Measurements from ENCODE around the gene TBCCD1. TPM values are rescaled to one million over a fixed set of nuclear protein-coding genes. Genes with fewer than 3 reads are reported as not detected.

TBCCD1 gene
- polyA plus RNA-seq, 1 donor (not counting 4 experiments of a cell fraction or from before 2014, with no cell fraction given), result 15.8 TPM

DNA sequence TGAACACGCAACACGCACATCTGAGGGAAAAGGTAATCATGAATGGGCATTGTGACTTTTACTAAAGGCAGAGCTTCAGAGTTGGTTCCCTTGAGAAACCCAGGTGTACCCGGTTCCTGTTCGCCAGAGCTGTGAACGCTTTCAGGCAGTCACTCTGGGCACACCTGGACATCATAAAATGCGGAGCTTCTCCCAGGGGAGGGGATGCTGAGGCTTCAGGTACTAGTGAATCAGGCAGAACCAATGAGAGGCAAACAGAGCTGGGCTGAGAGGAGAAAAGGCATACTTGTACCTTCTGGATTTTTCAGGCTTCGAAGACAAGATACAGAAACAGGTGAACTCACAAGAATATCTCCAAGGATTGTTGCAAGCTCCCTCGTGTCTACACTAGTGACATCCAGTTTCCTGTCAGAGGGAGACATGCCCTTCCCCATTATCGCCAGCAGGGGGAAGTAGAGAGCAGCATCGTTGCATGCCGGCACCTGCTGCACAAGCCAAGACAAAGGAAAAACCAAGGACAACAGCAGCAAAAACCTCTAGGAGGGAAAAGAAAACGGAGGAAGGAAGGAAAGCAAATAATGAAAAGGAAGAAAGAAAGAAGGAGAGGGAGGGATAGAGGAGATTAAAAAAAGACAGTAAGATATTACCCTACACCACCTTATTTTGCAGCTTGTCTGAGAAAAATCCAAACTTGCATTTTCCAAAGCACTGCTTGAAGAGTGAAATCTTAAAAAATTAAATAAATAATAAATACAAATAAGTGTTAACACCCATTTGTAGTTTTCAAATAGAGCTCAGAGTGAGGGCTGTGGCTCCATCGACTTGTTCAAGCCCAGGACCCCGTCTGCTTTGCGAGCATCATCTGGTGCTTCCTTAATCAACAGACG lies 47.7 kb upstream of the TBCCD1 start:
- no peak overlapping the region for H3K27ac ChIP-seq (ENCODE audit: control insufficient read depth, insufficient read depth, low read length)
- no peak overlapping the region for H3K4me3 ChIP-seq (ENCODE audit: control insufficient read depth in 2 of 3, extremely low read depth in 1 of 3, insufficient read depth in 2 of 3, low read depth in 1 of 3, low read length in 3 of 3)
- no peaks in the 10 kb centered on the region for H3K36me3 ChIP-seq (ENCODE audit: control insufficient read depth in 2 of 2, extremely low read depth in 1 of 2, insufficient read depth in 2 of 2, low read length in 2 of 2)
- peaks cover 24% of the 10 kb centered on the region for H3K4me1 ChIP-seq (ENCODE audit: control insufficient read depth, extremely low read depth, insufficient read depth, low read length)
- peak overlapping the region; percentile 34 for H3K4me2 ChIP-seq (ENCODE audit: control insufficient read depth, extremely low read depth, insufficient read depth, low read depth, low read length)
- H3K27me3 ChIP-seq (ENCODE audit: control insufficient read depth, extremely low read depth, insufficient read depth, low read length), result no peaks in the 10 kb centered on the region
- no peaks in the 10 kb centered on the region for H3K9me3 ChIP-seq (ENCODE audit: control insufficient read depth, low read depth, low read length)
- no peaks in the 10 kb centered on the region for H3K79me2 ChIP-seq (ENCODE audit: control insufficient read depth, insufficient read depth, low read length)
- H3K9ac ChIP-seq (ENCODE audit: control insufficient read depth, extremely low read depth, insufficient read depth, low read length), result no peak overlapping the region
- H2AFZ ChIP-seq (ENCODE audit: control insufficient read depth, low read length), result peak overlapping the region; percentile 34
- TF ChIP-seq CTCF (optimal IDR thresholded peaks at IDR 0.05 in 1 of 3, IDR thresholded peaks at IDR 0.05 in 1 of 3, conservative IDR thresholded peaks at IDR 0.05 in 1 of 3; ENCODE audit: extremely low read depth in 1 of 3, insufficient read depth in 2 of 3, low read length in 3 of 3) (peak; percentile 93 to 99 (median 97)), EZH2 (IDR thresholded peaks at IDR 0.05; ENCODE audit: low read length) (no peak)
- no peaks in the 10 kb centered on the region for H3K9me1 ChIP-seq (ENCODE audit: control insufficient read depth, extremely low read depth, insufficient read depth, low read length)
- dilution Hi-C loops (cut with MboI; ENCODE audit: extremely low pct_ligation_motif_present, low sequenced_read_pairs), result no loop called here
- H4K20me1 ChIP-seq (ENCODE audit: control insufficient read depth, extremely low read depth, insufficient read depth, low read length), result no peaks in the 10 kb centered on the region
- FAIRE-seq (peak; percentile 84), DNase-seq (ENCODE audit: low read depth, low spot score) (peak; percentile 42)

GRCh38 chr3:186614266-186614596 lies 47.1 kb upstream of the TBCCD1 start:
- Histone ChIP-seq H3K27ac (ENCODE audit: control insufficient read depth, insufficient read depth, low read length) (no peak overlapping the region), H2AFZ (ENCODE audit: control insufficient read depth, low read length) (no peak overlapping the region), H3K36me3 (ENCODE audit: control insufficient read depth in 2 of 2, extremely low read depth in 1 of 2, insufficient read depth in 2 of 2, low read length in 2 of 2) (no peaks in the 10 kb centered on the region), H3K9me1 (ENCODE audit: control insufficient read depth, extremely low read depth, insufficient read depth, low read length) (no peaks in the 10 kb centered on the region), H3K4me3 (ENCODE audit: control insufficient read depth in 2 of 3, extremely low read depth in 1 of 3, insufficient read depth in 2 of 3, low read depth in 1 of 3, low read length in 3 of 3) (no peak overlapping the region), H3K79me2 (ENCODE audit: control insufficient read depth, insufficient read depth, low read length) (no peaks in the 10 kb centered on the region), H3K9ac (ENCODE audit: control insufficient read depth, extremely low read depth, insufficient read depth, low read length) (no peak overlapping the region), H3K4me2 (ENCODE audit: control insufficient read depth, extremely low read depth, insufficient read depth, low read depth, low read length) (no peak overlapping the region), H3K4me1 (ENCODE audit: control insufficient read depth, extremely low read depth, insufficient read depth, low read length) (peaks cover 28% of the 10 kb centered on the region), H3K27me3 (ENCODE audit: control insufficient read depth, extremely low read depth, insufficient read depth, low read length) (no peaks in the 10 kb centered on the region), H3K9me3 (ENCODE audit: control insufficient read depth, low read depth, low read length) (no peaks in the 10 kb centered on the region), H4K20me1 (ENCODE audit: control insufficient read depth, extremely low read depth, insufficient read depth, low read length) (no peaks in the 10 kb centered on the region)
- DNase-seq (ENCODE audit: low read depth, low spot score) (no peak), FAIRE-seq (no peak)
- no peak for TF ChIP-seq CTCF (optimal IDR thresholded peaks at IDR 0.05 in 1 of 3, IDR thresholded peaks at IDR 0.05 in 1 of 3, conservative IDR thresholded peaks at IDR 0.05 in 1 of 3; ENCODE audit: extremely low read depth in 1 of 3, insufficient read depth in 2 of 3, low read length in 3 of 3)
- TF ChIP-seq EZH2 (IDR thresholded peaks at IDR 0.05; ENCODE audit: low read length), result no peak
- dilution Hi-C loops (cut with MboI; ENCODE audit: extremely low pct_ligation_motif_present, low sequenced_read_pairs), result no loop called here
